HL-60 (cell line): Measurements from ENCODE around the gene MGP.

Experiments used
- GABPA ChIP-seq: IDR thresholded peaks from 2 replicates; pipeline ENCODE4 v1.6.1; 2012; ENCODE audit warnings: low read depth
- POLR2AphosphoS5 ChIP-seq: IDR thresholded peaks from 2 replicates; pipeline ENCODE4 v1.6.1; 2012; ENCODE audit warnings: low read depth
- TF ChIP-seq, protein P1 (sequence below): IDR thresholded peaks from one replicate; pipeline ENCODE4 v1.5.1; 2011; ENCODE audit warnings: low read length, control low read depth, inconsistent platforms; ENCODE audit not compliant: insufficient read depth
- TF ChIP-seq, protein P2 (sequence below): IDR thresholded peaks from 2 replicates; pipeline ENCODE4 v1.6.1; 2012; ENCODE audit warnings: low read depth; ENCODE audit not compliant: insufficient replicate concordance

DNA sequence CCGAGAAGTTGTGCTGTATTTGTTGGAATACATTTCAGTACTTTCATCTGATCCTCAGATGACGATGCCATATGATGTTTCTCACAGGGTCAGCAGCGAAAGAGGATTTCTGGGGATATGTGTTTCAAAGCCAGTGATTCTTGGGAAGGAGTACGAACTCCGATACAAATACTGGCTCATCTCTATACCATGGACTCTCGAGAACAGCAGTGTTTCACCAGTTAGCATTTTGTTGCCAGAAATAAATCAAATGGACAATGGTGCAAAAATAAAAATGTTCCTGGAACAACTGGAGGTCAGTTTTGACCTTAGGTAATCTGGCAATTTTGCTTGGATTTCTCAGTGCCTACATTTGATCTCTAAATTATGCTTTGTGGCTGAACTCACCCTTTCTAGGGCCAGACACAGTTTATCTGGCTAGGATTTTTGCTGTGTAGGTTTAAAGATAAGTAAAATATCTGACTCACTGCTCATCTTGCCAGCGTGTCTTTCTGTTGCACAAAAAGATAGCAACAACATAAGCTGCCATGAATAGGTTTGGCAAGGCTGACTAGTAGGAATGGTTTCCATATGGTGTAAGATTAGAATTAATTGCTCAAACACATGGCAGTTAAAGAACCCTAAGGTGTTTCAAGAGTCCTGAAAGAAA is 11.0 kb upstream of the MGP start:
- TF ChIP-seq POLR2AphosphoS5, result no peak
- TF ChIP-seq, protein P1, sequence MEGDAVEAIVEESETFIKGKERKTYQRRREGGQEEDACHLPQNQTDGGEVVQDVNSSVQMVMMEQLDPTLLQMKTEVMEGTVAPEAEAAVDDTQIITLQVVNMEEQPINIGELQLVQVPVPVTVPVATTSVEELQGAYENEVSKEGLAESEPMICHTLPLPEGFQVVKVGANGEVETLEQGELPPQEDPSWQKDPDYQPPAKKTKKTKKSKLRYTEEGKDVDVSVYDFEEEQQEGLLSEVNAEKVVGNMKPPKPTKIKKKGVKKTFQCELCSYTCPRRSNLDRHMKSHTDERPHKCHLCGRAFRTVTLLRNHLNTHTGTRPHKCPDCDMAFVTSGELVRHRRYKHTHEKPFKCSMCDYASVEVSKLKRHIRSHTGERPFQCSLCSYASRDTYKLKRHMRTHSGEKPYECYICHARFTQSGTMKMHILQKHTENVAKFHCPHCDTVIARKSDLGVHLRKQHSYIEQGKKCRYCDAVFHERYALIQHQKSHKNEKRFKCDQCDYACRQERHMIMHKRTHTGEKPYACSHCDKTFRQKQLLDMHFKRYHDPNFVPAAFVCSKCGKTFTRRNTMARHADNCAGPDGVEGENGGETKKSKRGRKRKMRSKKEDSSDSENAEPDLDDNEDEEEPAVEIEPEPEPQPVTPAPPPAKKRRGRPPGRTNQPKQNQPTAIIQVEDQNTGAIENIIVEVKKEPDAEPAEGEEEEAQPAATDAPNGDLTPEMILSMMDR, result no peak
- TF ChIP-seq, protein P2, sequence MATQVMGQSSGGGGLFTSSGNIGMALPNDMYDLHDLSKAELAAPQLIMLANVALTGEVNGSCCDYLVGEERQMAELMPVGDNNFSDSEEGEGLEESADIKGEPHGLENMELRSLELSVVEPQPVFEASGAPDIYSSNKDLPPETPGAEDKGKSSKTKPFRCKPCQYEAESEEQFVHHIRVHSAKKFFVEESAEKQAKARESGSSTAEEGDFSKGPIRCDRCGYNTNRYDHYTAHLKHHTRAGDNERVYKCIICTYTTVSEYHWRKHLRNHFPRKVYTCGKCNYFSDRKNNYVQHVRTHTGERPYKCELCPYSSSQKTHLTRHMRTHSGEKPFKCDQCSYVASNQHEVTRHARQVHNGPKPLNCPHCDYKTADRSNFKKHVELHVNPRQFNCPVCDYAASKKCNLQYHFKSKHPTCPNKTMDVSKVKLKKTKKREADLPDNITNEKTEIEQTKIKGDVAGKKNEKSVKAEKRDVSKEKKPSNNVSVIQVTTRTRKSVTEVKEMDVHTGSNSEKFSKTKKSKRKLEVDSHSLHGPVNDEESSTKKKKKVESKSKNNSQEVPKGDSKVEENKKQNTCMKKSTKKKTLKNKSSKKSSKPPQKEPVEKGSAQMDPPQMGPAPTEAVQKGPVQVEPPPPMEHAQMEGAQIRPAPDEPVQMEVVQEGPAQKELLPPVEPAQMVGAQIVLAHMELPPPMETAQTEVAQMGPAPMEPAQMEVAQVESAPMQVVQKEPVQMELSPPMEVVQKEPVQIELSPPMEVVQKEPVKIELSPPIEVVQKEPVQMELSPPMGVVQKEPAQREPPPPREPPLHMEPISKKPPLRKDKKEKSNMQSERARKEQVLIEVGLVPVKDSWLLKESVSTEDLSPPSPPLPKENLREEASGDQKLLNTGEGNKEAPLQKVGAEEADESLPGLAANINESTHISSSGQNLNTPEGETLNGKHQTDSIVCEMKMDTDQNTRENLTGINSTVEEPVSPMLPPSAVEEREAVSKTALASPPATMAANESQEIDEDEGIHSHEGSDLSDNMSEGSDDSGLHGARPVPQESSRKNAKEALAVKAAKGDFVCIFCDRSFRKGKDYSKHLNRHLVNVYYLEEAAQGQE, result no peak
- TF ChIP-seq GABPA, result no peak
